ENCODE data around the gene HSP90AA1.

The HSP90AA1 gene

GRCh38 chr14:102042699-102043098, 44.1 kb downstream of the HSP90AA1 start:
- no peak for DNase-seq (ENCODE audit: low read depth in 2 of 2)

GRCh38 chr14:102040153-102040552, 46.7 kb downstream of the HSP90AA1 start:
- no peak for DNase-seq (ENCODE audit: low read depth in 2 of 2)

GRCh38 chr14:102039157-102039556, 47.7 kb downstream of the HSP90AA1 start:
- DNase-seq (ENCODE audit: low read depth in 2 of 2): no peak

GRCh38 chr14:102037686-102038085, 49.2 kb downstream of the HSP90AA1 start:
- DNase-seq (ENCODE audit: low read depth in 2 of 2): no peak

GRCh38 chr14:102035914-102036313, 50.9 kb downstream of the HSP90AA1 start:
- no peak for DNase-seq (ENCODE audit: low read depth in 2 of 2)

- DNase-seq (ENCODE audit: low read depth in 2 of 2): no peak
Observed at GRCh38 chr14:102034301-102034700, 52.5 kb downstream of the HSP90AA1 start.

- no peak for DNase-seq (ENCODE audit: low read depth in 2 of 2)
Observed at GRCh38 chr14:102033241-102033640, 53.6 kb downstream of the HSP90AA1 start.

Measured in stimulated activated CD4-positive, alpha-beta T cell treated with anti-CD3 and anti-CD28 coated beads, Interleukin-1b, Interleukin-23, amount 100 ng/mL, for 1 hour (primary cell).